Right atrium auricular region (tissue), 2 donors: ENCODE data around the gene CSTF2T. TPM values are rescaled to one million over a fixed set of nuclear protein-coding genes. Genes with fewer than 3 reads are reported as not detected.
A peak's percentile ranks its signal among the peaks of the same experiment; 100 is the strongest.

Source experiments
- DNase-seq: peaks from one replicate; pipeline ENCODE4 v3.0.0-alpha.2; 2019; ENCODE audit warnings: low spot score
- H3K27ac ChIP-seq, 2 donors: fragments of 200-600 bp; sonication (generic); 1 replicate in 1 of 2; 2 replicates in 1 of 2; pipeline ENCODE4 v1.5.1; 2016 to 2019
- H3K27me3 ChIP-seq, 2 donors: fragments of 200-600 bp; sonication (generic); one replicate each; pipeline versions ENCODE4 v1.5.1 to v1.6.0; 2017 to 2019
- H3K36me3 ChIP-seq: fragments of 200-600 bp; sonication (generic); one replicate; pipeline ENCODE4 v1.5.1; 2016
- H3K4me1 ChIP-seq, 2 donors: fragments of 200-600 bp; sonication (generic); one replicate each; pipeline versions ENCODE4 v1.5.1 to v1.6.0; 2017 to 2019
- H3K4me3 ChIP-seq, 2 donors: fragments of 200-600 bp; sonication (generic); 1 replicate in 1 of 2; 2 replicates in 1 of 2; pipeline ENCODE4 v1.5.1; 2017 to 2019; ENCODE audit warnings: mild to moderate bottlenecking in 1 of 2, moderate library complexity in 1 of 2
- H3K9me3 ChIP-seq, 2 donors: fragments of 200-600 bp; sonication (generic); one replicate each; pipeline ENCODE4 v1.5.1; 2019
- CTCF ChIP-seq, 2 donors: fragments of 200-600 bp; sonication (generic); IDR thresholded peaks; one replicate each; pipeline ENCODE4 v1.5.1; 2019; ENCODE audit warnings: antibody characterized with exemption in 2 of 2
- total RNA-seq, 2 donors: library from RNA; depleted of rRNA; stranded (reverse); fragments of >200 nt; gene quantifications; one replicate each; pipeline ENCODE4 v1.1.0, GENCODE V29; 2016

CSTF2T gene
- total RNA-seq, 2 donors from 2014 or later = 13.0 to 14.7 TPM

GRCh38 chr10:51683031-51683691 lies 16.2 kb downstream of the CSTF2T start:
- Histone ChIP-seq H3K36me3 (no peaks in the 10 kb centered on the region), H3K9me3 (no peaks in the 10 kb centered on the region), H3K27ac (no peak overlapping the region), H3K4me1 (peaks cover 0 to 18% of the 10 kb centered on the region in 2 donors), H3K27me3 (no peaks in the 10 kb centered on the region), H3K4me3 (no peak overlapping the region)
- no peak for DNase-seq
- no peak for TF ChIP-seq CTCF (IDR thresholded peaks at IDR 0.05)

- Histone ChIP-seq H3K9me3 (no peaks in the 10 kb centered on the region), H3K27ac (no peak overlapping the region), H3K27me3 (no peaks in the 10 kb centered on the region), H3K36me3 (no peaks in the 10 kb centered on the region), H3K4me1 (peaks cover 0 to 20% of the 10 kb centered on the region in 2 donors), H3K4me3 (no peak overlapping the region)
- no peak for DNase-seq
- TF ChIP-seq CTCF (IDR thresholded peaks at IDR 0.05) = no peak
Measured at GRCh38 chr10:51679841-51680240, 19.6 kb downstream of the CSTF2T start.

- no peaks in the 10 kb centered on the region for H3K36me3 ChIP-seq
- no peaks in the 10 kb centered on the region for H3K27me3 ChIP-seq
- no peak for TF ChIP-seq CTCF (IDR thresholded peaks at IDR 0.05)
- H3K9me3 ChIP-seq = peaks cover 0 to 10% of the 10 kb centered on the region in 2 donors
- no peak overlapping the region for H3K4me3 ChIP-seq
- H3K4me1 ChIP-seq = peaks cover 0 to 4% of the 10 kb centered on the region in 2 donors
- DNase-seq = no peak
- H3K27ac ChIP-seq = no peak overlapping the region
Measured at GRCh38 chr10:51675088-51675487, 24.3 kb downstream of the CSTF2T start.

GRCh38 chr10:51672039-51672535 lies 27.3 kb downstream of the CSTF2T start:
- peaks cover 0 to 10% of the 10 kb centered on the region in 2 donors for H3K9me3 ChIP-seq
- no peak for DNase-seq

GRCh38 chr10:51669041-51669440 lies 30.4 kb downstream of the CSTF2T start:
- no peak for DNase-seq
- H3K9me3 ChIP-seq = peaks cover 0 to 10% of the 10 kb centered on the region in 2 donors
- no peaks in the 10 kb centered on the region for H3K36me3 ChIP-seq
- H3K4me1 ChIP-seq = peaks cover 0 to 14% of the 10 kb centered on the region in 2 donors
- no peak for TF ChIP-seq CTCF (IDR thresholded peaks at IDR 0.05)
- H3K4me3 ChIP-seq = no peak overlapping the region
- no peak overlapping the region for H3K27ac ChIP-seq
- no peaks in the 10 kb centered on the region for H3K27me3 ChIP-seq

More at GRCh38 chr10:51672039-51672535, 27.3 kb downstream of the CSTF2T start:
- Histone ChIP-seq H3K36me3 (no peaks in the 10 kb centered on the region), H3K27ac (no peak overlapping the region), H3K4me3 (no peak overlapping the region), H3K4me1 (peaks cover 0 to 14% of the 10 kb centered on the region in 2 donors), H3K27me3 (no peaks in the 10 kb centered on the region)
- TF ChIP-seq CTCF (IDR thresholded peaks at IDR 0.05) = no peak

- Histone ChIP-seq H3K4me1 (peaks cover 0 to 14% of the 10 kb centered on the region in 2 donors), H3K9me3 (peaks cover 0 to 10% of the 10 kb centered on the region in 2 donors), H3K27ac (peak overlapping the region in 1 of 2 donors; percentile 30), H3K4me3 (no peak overlapping the region), H3K27me3 (no peaks in the 10 kb centered on the region), H3K36me3 (no peaks in the 10 kb centered on the region)
- TF ChIP-seq CTCF (IDR thresholded peaks at IDR 0.05) = no peak
- no peak for DNase-seq
Measured at GRCh38 chr10:51668336-51668689, 31.1 kb downstream of the CSTF2T start.
